GM23338 (cell line): Measurements from ENCODE around the gene EPS8L3.

ENCODE experiments used
- TF ChIP-seq, protein P1 (sequence below), 2 experiments: fragments of 200-600 bp in 1 of 2; sonication (generic) in 1 of 2; conservative IDR thresholded peaks; 2 replicates each; pipeline versions ENCODE4 v1.5.1 to v1.6.1; 2016 to 2017; ENCODE audit warnings: antibody characterized with exemption in 2 of 2, low read depth in 2 of 2, mild to moderate bottlenecking in 2 of 2, moderate library complexity in 1 of 2
- TF ChIP-seq, protein P2 (sequence below): IDR thresholded peaks from 2 replicates; pipeline ENCODE4 v1.6.1; 2016; ENCODE audit warnings: antibody characterized with exemption

DNA sequence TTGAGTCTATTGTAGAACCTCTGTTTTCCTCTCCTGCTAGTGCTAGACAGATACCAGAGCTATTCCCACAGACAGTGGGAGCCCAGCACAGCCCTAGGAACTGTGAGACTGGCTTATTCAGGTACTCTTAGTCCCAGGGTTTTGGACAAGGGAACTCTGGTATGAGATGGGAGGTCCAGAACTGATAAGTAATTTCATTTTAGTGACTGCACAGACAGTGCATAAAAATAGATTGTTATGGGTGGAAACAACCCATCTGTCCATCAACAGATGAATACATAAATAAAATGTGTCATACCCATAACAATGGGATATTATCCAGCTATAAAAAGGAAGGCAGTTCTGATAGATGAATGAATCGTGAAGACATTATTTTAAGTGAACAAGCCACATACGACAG, 9.0 kb downstream of the EPS8L3 start:
- TF ChIP-seq, protein P1, sequence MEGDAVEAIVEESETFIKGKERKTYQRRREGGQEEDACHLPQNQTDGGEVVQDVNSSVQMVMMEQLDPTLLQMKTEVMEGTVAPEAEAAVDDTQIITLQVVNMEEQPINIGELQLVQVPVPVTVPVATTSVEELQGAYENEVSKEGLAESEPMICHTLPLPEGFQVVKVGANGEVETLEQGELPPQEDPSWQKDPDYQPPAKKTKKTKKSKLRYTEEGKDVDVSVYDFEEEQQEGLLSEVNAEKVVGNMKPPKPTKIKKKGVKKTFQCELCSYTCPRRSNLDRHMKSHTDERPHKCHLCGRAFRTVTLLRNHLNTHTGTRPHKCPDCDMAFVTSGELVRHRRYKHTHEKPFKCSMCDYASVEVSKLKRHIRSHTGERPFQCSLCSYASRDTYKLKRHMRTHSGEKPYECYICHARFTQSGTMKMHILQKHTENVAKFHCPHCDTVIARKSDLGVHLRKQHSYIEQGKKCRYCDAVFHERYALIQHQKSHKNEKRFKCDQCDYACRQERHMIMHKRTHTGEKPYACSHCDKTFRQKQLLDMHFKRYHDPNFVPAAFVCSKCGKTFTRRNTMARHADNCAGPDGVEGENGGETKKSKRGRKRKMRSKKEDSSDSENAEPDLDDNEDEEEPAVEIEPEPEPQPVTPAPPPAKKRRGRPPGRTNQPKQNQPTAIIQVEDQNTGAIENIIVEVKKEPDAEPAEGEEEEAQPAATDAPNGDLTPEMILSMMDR (conservative IDR thresholded peaks at IDR 0.05; ENCODE audit: low read depth in 2 of 2): no peak
- TF ChIP-seq, protein P2, sequence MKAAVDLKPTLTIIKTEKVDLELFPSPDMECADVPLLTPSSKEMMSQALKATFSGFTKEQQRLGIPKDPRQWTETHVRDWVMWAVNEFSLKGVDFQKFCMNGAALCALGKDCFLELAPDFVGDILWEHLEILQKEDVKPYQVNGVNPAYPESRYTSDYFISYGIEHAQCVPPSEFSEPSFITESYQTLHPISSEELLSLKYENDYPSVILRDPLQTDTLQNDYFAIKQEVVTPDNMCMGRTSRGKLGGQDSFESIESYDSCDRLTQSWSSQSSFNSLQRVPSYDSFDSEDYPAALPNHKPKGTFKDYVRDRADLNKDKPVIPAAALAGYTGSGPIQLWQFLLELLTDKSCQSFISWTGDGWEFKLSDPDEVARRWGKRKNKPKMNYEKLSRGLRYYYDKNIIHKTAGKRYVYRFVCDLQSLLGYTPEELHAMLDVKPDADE: no peak
